Esophagus muscularis mucosa (tissue), 4 donors: ENCODE measurements around the gene E2F7. TPM values are rescaled to one million over a fixed set of nuclear protein-coding genes. Genes with fewer than 3 reads are reported as not detected.

Experiments
- DNase-seq: peaks from one replicate; pipeline ENCODE4 v3.0.0-alpha.2; 2017; ENCODE audit errors: extremely low spot score
- H3K27ac ChIP-seq, 4 donors: fragments of 200-600 bp; sonication (generic); replicated peaks in 1 of 4; 1 replicate in 3 of 4; 2 replicates in 1 of 4; pipeline ENCODE4 v1.5.1; 2016 to 2019; ENCODE audit warnings: mild to moderate bottlenecking in 1 of 4
- H3K27me3 ChIP-seq, 4 donors: fragments of 200-600 bp; sonication (generic); one replicate each; pipeline versions ENCODE4 v1.5.1 to v1.6.0; 2016 to 2019
- H3K36me3 ChIP-seq, 4 donors: fragments of 200-600 bp; sonication (generic); one replicate each; pipeline ENCODE4 v1.5.1; 2016 to 2019
- H3K4me1 ChIP-seq, 4 donors: fragments of 200-600 bp; sonication (generic); one replicate each; pipeline ENCODE4 v1.5.1; 2016 to 2019
- H3K4me3 ChIP-seq, 4 donors: fragments of 200-600 bp; sonication (generic); 1 replicate in 2 of 4; 2 replicates in 2 of 4; pipeline ENCODE4 v1.5.1; 2016 to 2019; ENCODE audit warnings: mild to moderate bottlenecking in 4 of 4, moderate library complexity in 1 of 4
- H3K9me3 ChIP-seq, 4 donors: fragments of 200-600 bp; sonication (generic); 1 replicate in 3 of 4; 2 replicates in 1 of 4; pipeline ENCODE4 v1.5.1; 2016 to 2019
- CTCF ChIP-seq, 3 experiments: fragments of 200-600 bp in 2 of 3; fragments of 450-650 bp in 1 of 3; sonication (generic) in 2 of 3; IDR thresholded peaks; one replicate each; pipeline ENCODE4 v1.5.1; 2017 to 2019; ENCODE audit warnings: antibody characterized with exemption in 3 of 3, mild to moderate bottlenecking in 2 of 3, moderate library complexity in 1 of 3
- EP300 ChIP-seq: sonication (generic); formaldehyde crosslinking; IDR thresholded peaks from one replicate; pipeline ENCODE4 v1.6.1; 2017; ENCODE audit warnings: antibody characterized with exemption
- POLR2A ChIP-seq: fragments of 450-650 bp; IDR thresholded peaks from one replicate; pipeline ENCODE4 v1.6.1; 2017; ENCODE audit warnings: antibody characterized with exemption, moderate library complexity, mild to moderate bottlenecking, low read depth
- POLR2AphosphoS5 ChIP-seq, 2 donors: sonication (generic); formaldehyde crosslinking; IDR thresholded peaks; one replicate each; pipeline ENCODE4 v1.6.1; 2017; ENCODE audit warnings: antibody characterized with exemption in 2 of 2
- WGBS: methylation state at CpG from one replicate; pipeline ENCODE4 v1.1.5; 2018; 5-methylcytosine and 5-hydroxymethylcytosine counted together
- intact Hi-C: fragments of 100-400 bp; cut with DNase I; formaldehyde crosslinking; loops from one replicate; pipeline ENCODE4 v1.15.1; 2023
- total RNA-seq, 4 donors: library from RNA; depleted of rRNA; stranded (reverse); fragments of >200 nt; gene quantifications; one replicate each; pipeline versions ENCODE4 v1.1.0 to v1.2.1, GENCODE V29; 2016

The E2F7 gene
- total RNA-seq, 4 donors from 2014 or later, result not detected

DNA sequence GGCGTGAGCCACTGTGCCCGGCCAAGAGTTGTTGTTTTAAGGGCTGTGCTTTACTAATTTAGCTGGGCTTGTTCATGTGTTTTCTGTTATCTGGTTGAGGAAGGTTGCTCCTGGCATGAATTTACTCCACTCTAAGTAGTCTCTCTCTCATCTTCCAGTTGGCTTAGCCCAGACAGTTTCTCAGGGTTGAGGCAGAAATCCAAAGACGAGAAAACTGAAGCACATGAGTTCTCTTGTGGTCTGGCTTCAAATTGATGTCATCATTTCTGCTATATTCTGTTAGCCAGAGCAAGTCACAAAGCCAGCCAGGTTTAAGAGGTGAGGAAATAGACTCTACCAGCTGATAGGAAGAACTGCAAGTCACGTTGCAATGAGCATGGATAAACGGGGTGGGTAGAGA, 57.9 kb downstream of the E2F7 start:
- intact Hi-C loops, result loop anchor here (10.0 kb wide), 1 partner anchor 193 kb away; no protein-coding TSS in a partner anchor
- H3K9me3 ChIP-seq, result no peaks in the 10 kb centered on the region
- no peaks in the 10 kb centered on the region for H3K27me3 ChIP-seq
- H3K4me1 ChIP-seq, result peaks cover 0 to 6% (median 6%) of the 10 kb centered on the region in 4 donors
- H3K36me3 ChIP-seq, result no peaks in the 10 kb centered on the region
- H3K27ac ChIP-seq, result no peak overlapping the region
- 86% methylated on average over 5 of the region's 5 CpGs for WGBS
- DNase-seq, result no peak
- H3K4me3 ChIP-seq, result no peak overlapping the region
- TF ChIP-seq EP300 (no peak), POLR2A (no peak), CTCF (IDR thresholded peaks at IDR 0.05) (no peak), POLR2AphosphoS5 (IDR thresholded peaks at IDR 0.05) (no peak)

DNA sequence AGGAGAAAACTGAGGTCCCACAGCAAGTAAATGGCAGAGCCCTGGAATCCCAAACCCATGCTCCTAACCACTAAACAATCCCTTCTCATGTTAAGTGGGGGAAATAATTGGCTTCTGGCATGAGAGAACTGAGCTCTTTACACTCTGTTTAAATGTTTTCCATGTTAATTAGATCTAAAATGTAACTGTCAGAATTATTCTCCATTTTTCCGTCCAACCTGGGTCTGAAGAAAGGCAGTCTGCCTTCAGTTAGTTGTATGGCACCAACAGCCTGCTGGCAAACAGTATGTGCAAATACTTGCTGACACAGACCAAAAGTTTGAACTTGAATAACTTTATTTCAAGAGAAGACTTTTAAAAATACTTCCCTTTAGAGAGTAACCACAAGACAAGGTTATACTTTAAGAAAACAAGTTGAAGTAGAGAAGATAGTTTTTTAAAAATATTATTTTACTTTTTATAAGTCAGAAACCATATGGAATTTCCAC, 59.7 kb downstream of the E2F7 start:
- H3K4me1 ChIP-seq, result peaks cover 0 to 4% (median 3%) of the 10 kb centered on the region in 4 donors
- intact Hi-C loops, result loop anchor here (10.0 kb wide), 1 partner anchor 191 kb away; no protein-coding TSS in a partner anchor
- no peaks in the 10 kb centered on the region for H3K9me3 ChIP-seq
- TF ChIP-seq EP300 (no peak), POLR2AphosphoS5 (IDR thresholded peaks at IDR 0.05) (no peak)
- 88% methylated on average over 1 of the region's 1 CpG for WGBS
- no peak for DNase-seq
- H3K4me3 ChIP-seq, result no peak overlapping the region
- no peaks in the 10 kb centered on the region for H3K36me3 ChIP-seq
- no peaks in the 10 kb centered on the region for H3K27me3 ChIP-seq
- H3K27ac ChIP-seq, result no peak overlapping the region

DNA sequence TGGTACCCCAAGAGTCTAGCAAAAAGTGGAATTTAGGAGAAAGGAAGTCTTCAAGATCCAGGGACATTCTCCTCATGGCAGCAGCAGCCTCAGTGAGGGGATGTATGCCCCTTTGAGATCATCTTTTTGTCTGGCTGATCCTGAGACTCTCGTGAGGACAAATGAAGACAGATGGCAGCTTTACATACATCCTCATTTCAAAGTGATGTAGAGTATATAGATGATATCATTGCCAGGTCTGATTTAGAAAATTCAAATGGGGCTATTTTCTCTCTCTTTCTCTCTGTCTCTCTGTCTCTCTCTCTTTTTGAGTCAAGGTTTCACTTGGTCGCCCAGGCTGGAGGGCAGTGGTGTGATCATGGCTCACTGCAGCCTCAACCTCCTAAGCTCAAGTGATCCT, 61.5 kb downstream of the E2F7 start:
- Histone ChIP-seq H3K4me1 (no peaks in the 10 kb centered on the region), H3K36me3 (no peaks in the 10 kb centered on the region), H3K4me3 (no peak overlapping the region), H3K27me3 (no peaks in the 10 kb centered on the region), H3K27ac (no peak overlapping the region), H3K9me3 (no peaks in the 10 kb centered on the region)
- TF ChIP-seq POLR2A (no peak), CTCF (IDR thresholded peaks at IDR 0.05) (no peak), EP300 (no peak), POLR2AphosphoS5 (IDR thresholded peaks at IDR 0.05) (no peak)
- DNase-seq, result no peak
- WGBS, result 95% methylated on average over 2 of the region's 2 CpGs
- intact Hi-C loops, result loop anchor here (10.0 kb wide), 1 partner anchor 189 kb away; no protein-coding TSS in a partner anchor

GRCh38 chr12:77003246-77003645, 62.1 kb downstream of the E2F7 start:
- no peaks in the 10 kb centered on the region for H3K36me3 ChIP-seq
- 5% methylated on average over 2 of the region's 2 CpGs for WGBS
- H3K27me3 ChIP-seq, result no peaks in the 10 kb centered on the region
- no peaks in the 10 kb centered on the region for H3K4me1 ChIP-seq
- TF ChIP-seq POLR2AphosphoS5 (IDR thresholded peaks at IDR 0.05) (no peak), POLR2A (no peak), CTCF (IDR thresholded peaks at IDR 0.05) (no peak), EP300 (no peak)
- no peak overlapping the region for H3K27ac ChIP-seq
- DNase-seq, result no peak
- H3K9me3 ChIP-seq, result no peaks in the 10 kb centered on the region
- intact Hi-C loops, result loop anchor here (10.0 kb wide), 1 partner anchor 188 kb away; no protein-coding TSS in a partner anchor
- H3K4me3 ChIP-seq, result no peak overlapping the region

DNA sequence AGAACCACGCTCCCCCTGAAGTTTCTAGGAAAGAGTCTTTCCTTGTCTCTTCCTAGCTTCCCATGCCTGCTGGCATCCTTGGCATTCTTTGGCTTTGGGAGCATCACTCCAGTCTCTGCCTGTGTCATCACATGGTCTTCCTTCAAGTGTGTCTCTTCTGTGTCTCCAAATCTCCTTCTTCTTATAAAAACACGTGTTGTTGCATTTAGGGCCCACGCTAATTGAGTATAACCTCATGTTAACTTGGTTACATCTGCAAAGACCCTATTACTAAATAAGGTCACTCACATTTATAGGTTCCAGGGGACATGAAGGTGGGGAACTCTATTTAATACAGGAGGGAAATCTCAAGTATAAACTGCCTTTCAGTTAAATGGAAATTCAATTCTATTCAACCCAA, 63.0 kb downstream of the E2F7 start:
- Histone ChIP-seq H3K27me3 (no peaks in the 10 kb centered on the region), H3K36me3 (no peaks in the 10 kb centered on the region), H3K27ac (no peak overlapping the region), H3K4me1 (no peaks in the 10 kb centered on the region), H3K9me3 (no peaks in the 10 kb centered on the region), H3K4me3 (no peak overlapping the region)
- WGBS, result 96% methylated on average over 3 of the region's 3 CpGs
- intact Hi-C loops, result loop anchor here (10.0 kb wide), 1 partner anchor 188 kb away; no protein-coding TSS in a partner anchor
- no peak for DNase-seq
- TF ChIP-seq POLR2AphosphoS5 (IDR thresholded peaks at IDR 0.05), result no peak
- TF ChIP-seq CTCF (IDR thresholded peaks at IDR 0.05), result no peak
- no peak for TF ChIP-seq EP300
- TF ChIP-seq POLR2A, result no peak
